OCI-LY7 (cell line): ENCODE data around the gene RGMB.

ENCODE experiments used
- CTCF ChIP-seq: fragments of 200-600 bp; sonication (generic); conservative IDR thresholded peaks from 2 replicates; pipeline ENCODE4 v1.5.1; 2014; ENCODE audit warnings: mild to moderate bottlenecking, antibody characterized with exemption, low read length, moderate library complexity, mixed read lengths
- EZH2phosphoT487 ChIP-seq: fragments of 200-600 bp; sonication (generic); IDR thresholded peaks from 2 replicates; pipeline ENCODE4 v1.6.1; 2018; ENCODE audit warnings: low read depth, borderline replicate concordance, mild to moderate bottlenecking, mixed run types, antibody characterized with exemption, low read length, moderate library complexity, mixed read lengths

GRCh38 chr5:98793223-98793622, 19.8 kb downstream of the RGMB start:
- TF ChIP-seq CTCF = no peak
- no peak for TF ChIP-seq EZH2phosphoT487
